ENCODE data around the gene SLC1A1. TPM values are rescaled to one million over a fixed set of nuclear protein-coding genes. Genes with fewer than 3 reads are reported as not detected.

The SLC1A1 gene
- total RNA-seq, 1 experiment from 2014 or later: 3.2 TPM

GRCh38 chr9:4490705-4491625 lies 697 bp downstream of the SLC1A1 start:
- Histone ChIP-seq H2AFZ (ENCODE audit: low read length) (peak overlapping the region; percentile 93), H3K9me3 (ENCODE audit: low read length) (no peaks in the 10 kb centered on the region), H3K4me2 (ENCODE audit: low read length) (peak overlapping the region; percentile 87), H3K9me2 (replicated peaks; ENCODE audit: low read length) (no peaks in the 10 kb centered on the region), H3K79me2 (ENCODE audit: low read length) (no peaks in the 10 kb centered on the region), H3K27me3 (ENCODE audit: low read length) (no peaks in the 10 kb centered on the region), H3K27ac (ENCODE audit: low read length) (no peak overlapping the region), H3K36me3 (ENCODE audit: low read depth, low read length) (no peaks in the 10 kb centered on the region), H3K9ac (ENCODE audit: low read length) (peak overlapping the region; percentile 40; the same call in 1 of the 2 replicates), H3F3A (ENCODE audit: low read length, unreplicated experiment) (no peaks in the 10 kb centered on the region), H3K4me3 (ENCODE audit: low read length) (peak overlapping the region; percentile 85), H3K4me1 (ENCODE audit: insufficient read depth, low read length) (peaks cover 10% of the 10 kb centered on the region; the same call in 1 of the 2 replicates), H4K20me1 (ENCODE audit: low read length) (no peaks in the 10 kb centered on the region)
- ATAC-seq: peak; percentile 5
- no TSS peak for BruUV-seq (replicated peaks)
- no peak for TF ChIP-seq CTCF (conservative IDR thresholded peaks at IDR 0.05; ENCODE audit: low read depth, low read length)
- no peak for TF ChIP-seq EZH2 (IDR thresholded peaks at IDR 0.05; ENCODE audit: low read length, unreplicated experiment)
- no peak for TF ChIP-seq EZH2phosphoT487 (IDR thresholded peaks at IDR 0.05; ENCODE audit: borderline replicate concordance, low read length)
- intact Hi-C loops (cut with micrococcal nuclease): loop anchor here (1.0 to 10.0 kb wide), 4 partner anchors 40 to 186 kb away; partner anchors contain the start of genes CDC37L1 and PLPP6
- CTCF ChIA-PET: interaction anchor here (0.6 to 0.9 kb wide), 2 partner anchors 40 to 152 kb away, joined by 3 read pairs; no protein-coding TSS in a partner anchor
- no peak for DNase-seq
- POLR2A ChIA-PET (ENCODE audit: unreplicated experiment): no interaction called here

- intact Hi-C loops (cut with micrococcal nuclease): loop anchor here (5.0 to 10.0 kb wide), 3 partner anchors 107 to 186 kb away; partner anchors contain the start of genes CDC37L1 and PLPP6
- peak; percentile 24 for DNase-seq
- 0 out of 2 replicates have a peak overlapping the region, but pooled peaks have one; percentile 40 for H3K9ac ChIP-seq (ENCODE audit: low read length)
- no peaks in the 10 kb centered on the region for H3K27me3 ChIP-seq (ENCODE audit: low read length)
- TSS peak; percentile 36 for BruUV-seq (replicated peaks)
- peak overlapping the region; percentile 93 for H2AFZ ChIP-seq (ENCODE audit: low read length)
- ChIA-PET CTCF (interaction anchor here (0.9 kb wide), 1 partner anchor 40 kb away, joined by 3 read pairs; no protein-coding TSS in a partner anchor), POLR2A (ENCODE audit: unreplicated experiment) (no interaction called here)
- no peaks in the 10 kb centered on the region for H3K79me2 ChIP-seq (ENCODE audit: low read length)
- no peaks in the 10 kb centered on the region for H3K9me3 ChIP-seq (ENCODE audit: low read length)
- ATAC-seq: no peak
- peak overlapping the region; percentile 87 for H3K4me2 ChIP-seq (ENCODE audit: low read length)
- peak overlapping the region; percentile 85 for H3K4me3 ChIP-seq (ENCODE audit: low read length)
- no peaks in the 10 kb centered on the region for H4K20me1 ChIP-seq (ENCODE audit: low read length)
- no peak overlapping the region for H3K27ac ChIP-seq (ENCODE audit: low read length)
- no peaks in the 10 kb centered on the region for H3K36me3 ChIP-seq (ENCODE audit: low read depth, low read length)
- peaks cover 10% of the 10 kb centered on the region; the same call in 1 of the 2 replicates for H3K4me1 ChIP-seq (ENCODE audit: insufficient read depth, low read length)
- no peaks in the 10 kb centered on the region for H3K9me2 ChIP-seq (replicated peaks; ENCODE audit: low read length)
- H3F3A ChIP-seq (ENCODE audit: low read length, unreplicated experiment): no peaks in the 10 kb centered on the region
- TF ChIP-seq EZH2phosphoT487 (IDR thresholded peaks at IDR 0.05; ENCODE audit: borderline replicate concordance, low read length) (no peak), EZH2 (IDR thresholded peaks at IDR 0.05; ENCODE audit: low read length, unreplicated experiment) (no peak), CTCF (conservative IDR thresholded peaks at IDR 0.05; ENCODE audit: low read depth, low read length) (no peak)
Observed at GRCh38 chr9:4491626-4491975, 1.3 kb downstream of the SLC1A1 start.
